Stimulated activated effector memory CD8-positive, alpha-beta T cell treated with anti-CD3 and anti-CD28 coated beads, Interleukin-12 subunit alpha, Interleukin-12 subunit beta, amount 100 ng/mL, for 72 hours (primary cell): ENCODE measurements around the gene PSMB3.

Experiments used
- ATAC-seq: fragments of 150-1000 bp; cut with Tn5 transposase; 2 replicates; pipeline ENCODE4 v1.10.0; 2021
- DNase-seq, 2 donors: peaks; one replicate each; pipeline ENCODE4 v3.0.0; 2021 to 2022; ENCODE audit warnings: low spot score in 2 of 2
- H3K27ac Mint-ChIP-seq: one replicate; pipeline ENCODE4 v1.8.0; 2022; ENCODE audit warnings: mild to moderate bottlenecking, mixed read lengths
- H3K36me3 Mint-ChIP-seq: one replicate; pipeline ENCODE4 v1.8.0; 2022; ENCODE audit warnings: mild to moderate bottlenecking, mixed read lengths
- H3K4me1 Mint-ChIP-seq: one replicate; pipeline ENCODE4 v1.8.0; 2022; ENCODE audit warnings: mixed read lengths
- H3K4me3 Mint-ChIP-seq: one replicate; pipeline ENCODE4 v1.8.0; 2022; ENCODE audit warnings: mild to moderate bottlenecking, mixed read lengths
- H3K9me3 Mint-ChIP-seq: one replicate; pipeline ENCODE4 v1.8.0; 2022; ENCODE audit warnings: mixed read lengths

Gene PSMB3

DNA sequence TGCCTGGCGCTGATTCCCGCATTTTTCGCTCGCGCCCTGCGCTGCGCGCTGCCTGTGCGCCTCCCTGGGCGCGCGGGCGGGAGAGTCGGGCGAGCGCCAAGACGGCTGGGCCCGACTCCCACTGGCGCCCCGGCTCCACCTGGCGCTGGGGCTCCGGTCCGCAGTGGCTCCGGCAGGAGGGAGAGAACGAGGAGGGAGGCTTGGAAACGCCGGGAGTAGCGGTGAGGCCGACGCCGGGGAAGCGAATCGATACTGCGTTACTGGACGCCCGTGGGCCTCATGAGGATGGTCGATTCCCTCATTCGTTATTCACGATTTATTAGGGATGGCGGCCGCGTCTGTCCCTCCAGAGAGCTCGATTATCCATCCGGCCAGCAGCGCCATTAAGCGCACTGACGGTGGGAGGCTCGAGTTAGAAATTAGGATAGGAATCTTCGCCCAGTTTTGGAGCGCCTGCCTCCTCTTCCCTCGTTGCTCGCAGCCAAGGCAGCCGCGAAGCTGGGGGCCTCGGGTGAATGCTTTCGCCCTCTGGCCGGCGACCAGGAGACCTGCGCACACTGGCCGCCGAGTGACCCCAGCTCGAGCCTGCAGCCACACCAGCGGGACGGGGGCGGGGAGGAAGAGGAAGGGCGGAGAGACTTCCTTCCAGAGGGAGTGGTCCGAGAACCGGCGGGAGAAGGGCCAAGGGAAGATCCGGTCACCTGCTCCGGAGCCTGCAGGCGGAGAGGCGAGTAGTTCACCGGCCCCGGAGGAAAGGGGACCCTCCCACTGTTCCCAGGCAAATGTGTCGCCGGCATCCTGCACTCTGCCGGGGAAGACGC, 3.1 kb upstream of the PSMB3 start:
- H3K4me1 Mint-ChIP-seq: peaks cover 69% of the 10 kb centered on the region
- no peaks in the 10 kb centered on the region for H3K9me3 Mint-ChIP-seq
- H3K27ac Mint-ChIP-seq: no peak overlapping the region
- peaks cover 37% of the 10 kb centered on the region for H3K36me3 Mint-ChIP-seq
- H3K4me3 Mint-ChIP-seq: peak overlapping the region; percentile 85
- ATAC-seq (no peak), DNase-seq (peak in 1 of 2 donors; percentile 69)

DNA sequence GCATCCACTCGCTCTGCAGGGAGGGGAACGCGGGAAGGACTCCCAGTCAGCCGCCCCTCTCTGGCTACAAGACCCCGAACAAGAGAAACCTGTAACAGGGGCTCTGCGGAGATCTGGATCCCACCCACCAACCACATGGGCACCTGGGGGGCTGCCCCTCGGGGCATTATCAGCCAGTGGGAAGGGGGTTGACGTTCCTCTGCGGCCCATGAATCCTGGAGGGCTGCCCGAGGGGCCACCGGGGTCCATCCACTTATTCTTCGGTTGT, 2.6 kb upstream of the PSMB3 start:
- DNase-seq: no peak
- no peak overlapping the region for H3K27ac Mint-ChIP-seq
- H3K36me3 Mint-ChIP-seq: peaks cover 43% of the 10 kb centered on the region
- H3K9me3 Mint-ChIP-seq: no peaks in the 10 kb centered on the region
- peaks cover 73% of the 10 kb centered on the region for H3K4me1 Mint-ChIP-seq
- no peak for ATAC-seq
- H3K4me3 Mint-ChIP-seq: peak overlapping the region; percentile 85

DNA sequence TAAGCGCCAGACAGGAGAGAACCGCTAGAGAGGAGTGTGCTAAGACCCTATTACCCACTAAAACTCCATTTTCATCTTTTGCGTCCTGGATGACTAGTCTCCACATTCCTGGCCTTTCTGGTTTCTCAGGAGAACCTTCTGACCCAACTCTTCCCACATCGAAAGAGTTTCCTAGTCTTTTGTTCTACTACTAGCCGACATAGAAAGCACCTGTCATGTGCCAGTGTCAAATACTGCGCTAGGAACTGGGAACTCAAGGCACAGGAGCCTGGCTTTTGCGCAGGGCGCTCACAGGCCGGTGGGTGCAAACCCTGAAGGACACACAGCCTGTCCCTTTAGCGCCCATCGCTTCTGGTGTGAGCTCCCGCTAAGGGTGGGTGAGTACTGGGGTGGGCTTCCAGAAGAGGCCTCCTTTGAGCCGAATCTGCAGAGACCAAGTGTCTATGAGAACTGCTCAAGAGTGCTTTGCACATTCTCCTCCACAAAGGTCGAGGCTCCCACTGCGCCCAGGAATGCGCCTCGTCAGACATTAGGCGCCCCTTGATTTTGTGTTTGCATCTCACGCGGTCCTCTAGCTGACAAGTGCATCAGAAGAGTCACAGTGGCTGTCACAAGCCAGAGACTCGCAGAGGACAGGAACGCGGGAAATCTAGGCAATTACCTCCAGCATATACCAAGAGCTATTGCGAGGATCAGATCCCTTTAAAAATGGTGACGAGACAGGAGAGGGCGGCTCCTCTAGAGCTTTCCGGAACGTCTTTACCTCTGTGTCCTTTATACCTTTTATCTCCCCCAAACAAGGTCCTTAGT, 2.0 kb upstream of the PSMB3 start:
- H3K4me1 Mint-ChIP-seq: peaks cover 73% of the 10 kb centered on the region
- ATAC-seq: no peak

DNA sequence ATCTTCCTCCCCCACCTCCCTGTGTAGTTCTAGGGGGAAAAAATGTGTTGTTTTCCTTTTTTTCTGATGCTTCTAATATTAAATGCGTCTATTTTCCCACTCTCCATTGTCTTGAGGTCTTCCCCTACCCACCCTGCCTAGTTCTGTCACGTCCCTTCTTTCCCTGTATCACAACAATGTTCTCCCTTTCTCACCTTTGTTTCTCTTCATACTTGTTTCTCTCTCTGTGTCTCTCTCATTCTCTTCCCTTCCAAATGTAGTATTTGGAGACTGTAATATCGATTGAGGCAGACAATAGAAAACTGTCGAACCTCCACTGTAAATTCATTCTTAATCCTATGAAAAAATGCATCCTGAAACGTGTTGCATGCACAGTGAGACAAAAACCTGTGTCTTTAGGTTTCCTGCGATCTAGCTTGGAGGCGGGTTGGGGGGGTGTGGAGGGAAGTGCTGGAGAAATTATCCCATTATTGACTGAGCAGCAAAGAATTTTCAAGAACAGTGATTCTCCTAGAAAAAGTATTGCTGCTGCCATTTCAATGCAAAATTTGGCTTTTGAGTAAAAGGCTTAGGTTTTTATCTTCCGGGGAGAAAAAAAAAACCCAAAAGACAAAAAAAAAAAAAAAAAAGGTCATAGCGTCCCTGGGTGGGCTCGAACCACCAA, 1.3 kb upstream of the PSMB3 start:
- peak overlapping the region; percentile 85 for H3K4me3 Mint-ChIP-seq
- peak overlapping the region; percentile 96 for H3K27ac Mint-ChIP-seq
- H3K4me1 Mint-ChIP-seq: peaks cover 67% of the 10 kb centered on the region
- H3K9me3 Mint-ChIP-seq: no peaks in the 10 kb centered on the region
- DNase-seq (no peak), ATAC-seq (no peak)
- peaks cover 56% of the 10 kb centered on the region for H3K36me3 Mint-ChIP-seq

More for the DNA sequence above, 2.0 kb upstream of the PSMB3 start:
- Mint-ChIP-seq H3K36me3 (peaks cover 48% of the 10 kb centered on the region), H3K9me3 (no peaks in the 10 kb centered on the region), H3K4me3 (peak overlapping the region; percentile 85), H3K27ac (peak overlapping the region; percentile 96)
- DNase-seq: no peak

DNA sequence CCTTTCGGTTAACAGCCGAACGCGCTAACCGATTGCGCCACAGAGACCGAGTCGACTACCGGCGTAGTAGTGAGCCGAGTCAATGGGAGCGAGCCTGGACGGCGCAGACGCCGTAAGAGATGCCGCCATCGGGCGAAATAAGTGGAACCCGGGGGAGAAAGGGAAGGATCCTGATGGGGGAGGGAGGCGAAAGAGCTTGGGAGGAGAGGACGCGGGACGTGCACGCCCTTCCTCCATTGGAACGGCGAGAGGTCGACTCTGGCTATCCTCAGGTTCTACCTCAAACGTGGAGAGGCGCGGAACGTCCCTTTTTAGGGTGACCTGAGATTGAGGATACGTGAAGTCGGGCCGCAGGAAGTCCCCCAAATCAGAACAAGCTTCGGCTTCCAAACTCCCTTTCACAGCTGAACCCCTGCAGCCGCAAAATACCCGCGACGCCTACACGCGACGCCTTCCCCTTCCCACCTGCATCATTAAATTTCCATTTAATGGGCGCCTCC, 683 bp upstream of the PSMB3 start:
- Mint-ChIP-seq H3K36me3 (peaks cover 61% of the 10 kb centered on the region), H3K4me3 (peak overlapping the region; percentile 85), H3K4me1 (peaks cover 61% of the 10 kb centered on the region), H3K27ac (peak overlapping the region; percentile 96), H3K9me3 (no peaks in the 10 kb centered on the region)
- DNase-seq (peak; percentile 88 to 97), ATAC-seq (peak; percentile 58)

DNA sequence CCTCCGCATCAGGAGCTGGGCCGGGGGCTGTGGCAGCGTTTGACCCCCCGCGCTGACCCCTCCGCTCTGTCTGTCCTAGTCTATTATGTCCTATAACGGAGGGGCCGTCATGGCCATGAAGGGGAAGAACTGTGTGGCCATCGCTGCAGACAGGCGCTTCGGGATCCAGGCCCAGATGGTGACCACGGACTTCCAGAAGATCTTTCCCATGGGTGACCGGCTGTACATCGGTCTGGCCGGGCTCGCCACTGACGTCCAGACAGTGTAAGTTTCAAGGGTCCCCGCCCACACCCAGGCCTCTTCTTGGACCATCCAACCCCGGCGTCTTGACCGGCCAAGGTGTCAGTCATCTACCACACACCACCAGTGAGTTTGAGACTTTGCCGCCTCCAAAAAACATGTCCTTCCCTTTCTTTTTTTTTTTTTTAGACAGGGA, 548 bp downstream of the PSMB3 start:
- peaks cover 74% of the 10 kb centered on the region for H3K36me3 Mint-ChIP-seq
- peak overlapping the region; percentile 85 for H3K4me3 Mint-ChIP-seq
- no peaks in the 10 kb centered on the region for H3K9me3 Mint-ChIP-seq
- no peak for DNase-seq
- no peak for ATAC-seq
- peak overlapping the region; percentile 96 for H3K27ac Mint-ChIP-seq
- peaks cover 53% of the 10 kb centered on the region for H3K4me1 Mint-ChIP-seq

DNA sequence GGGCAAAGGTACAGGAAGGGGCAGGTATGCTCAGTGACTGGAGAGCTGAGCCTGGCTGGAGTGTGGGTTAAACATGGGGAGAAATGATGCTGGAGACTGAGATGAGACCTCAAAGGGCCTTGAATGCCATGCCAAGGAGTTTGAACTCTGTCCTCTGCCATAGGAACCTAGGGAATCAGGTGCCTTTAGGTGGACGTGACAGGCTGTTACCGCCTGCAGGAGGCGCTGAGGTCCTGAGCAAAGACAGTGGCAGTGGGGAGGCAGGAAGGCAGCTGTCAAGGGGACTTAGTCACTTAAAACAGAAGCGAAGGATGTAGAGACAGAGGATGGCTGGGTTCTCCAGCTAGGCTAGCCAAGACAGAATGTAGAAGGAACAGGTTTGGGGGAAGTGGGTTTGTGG, 9.1 kb downstream of the PSMB3 start:
- peaks cover 100% of the 10 kb centered on the region for H3K36me3 Mint-ChIP-seq

DNA sequence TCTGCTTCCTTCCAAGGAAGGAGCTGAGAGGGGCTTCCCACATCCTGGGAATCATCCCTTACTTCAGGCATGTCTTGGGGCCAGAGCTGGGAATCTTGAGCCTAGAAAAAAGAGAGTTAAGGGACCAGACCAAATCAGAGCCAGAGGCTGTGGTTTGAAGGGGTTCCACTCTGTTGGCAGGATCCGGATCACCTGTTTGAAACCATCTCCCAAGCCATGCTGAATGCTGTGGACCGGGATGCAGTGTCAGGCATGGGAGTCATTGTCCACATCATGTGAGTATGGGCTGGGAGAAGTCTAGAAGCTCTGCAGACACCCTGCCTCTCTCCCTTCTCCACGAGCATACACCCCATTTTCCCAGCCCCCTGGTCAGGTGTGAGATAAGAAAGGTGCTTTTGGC, 9.7 kb downstream of the PSMB3 start:
- peak overlapping the region; percentile 89 for H3K27ac Mint-ChIP-seq
- H3K4me1 Mint-ChIP-seq: peaks cover 22% of the 10 kb centered on the region
- H3K36me3 Mint-ChIP-seq: peaks cover 100% of the 10 kb centered on the region
- DNase-seq (no peak), ATAC-seq (no peak)
- no peak overlapping the region for H3K4me3 Mint-ChIP-seq
- H3K9me3 Mint-ChIP-seq: no peaks in the 10 kb centered on the region

More for the DNA sequence above, 9.1 kb downstream of the PSMB3 start:
- H3K27ac Mint-ChIP-seq: peak overlapping the region; percentile 89
- ATAC-seq (peak; percentile 60), DNase-seq (no peak)
- peaks cover 22% of the 10 kb centered on the region for H3K4me1 Mint-ChIP-seq
- no peak overlapping the region for H3K4me3 Mint-ChIP-seq
- no peaks in the 10 kb centered on the region for H3K9me3 Mint-ChIP-seq

DNA sequence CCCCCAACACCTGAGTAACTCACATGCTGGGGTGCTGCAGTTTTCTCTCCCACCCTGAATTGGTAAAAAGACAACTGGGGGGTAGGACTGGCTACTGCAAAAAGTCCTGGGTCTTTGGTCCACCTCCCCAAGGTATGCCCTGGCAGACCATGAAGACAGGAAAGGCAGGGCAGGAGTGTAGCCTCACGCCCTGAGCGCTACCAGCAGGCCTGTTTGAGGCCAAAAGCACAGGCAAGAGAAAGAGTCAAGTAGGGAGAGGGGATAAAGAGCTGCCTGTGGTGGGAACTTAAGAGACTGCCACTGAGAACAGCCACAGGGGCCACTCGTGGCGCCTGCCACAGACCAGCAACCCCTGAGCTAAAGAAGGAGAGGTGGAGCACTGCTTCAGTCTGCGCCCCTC, 13.8 kb downstream of the PSMB3 start:
- peaks cover 12% of the 10 kb centered on the region for H3K4me1 Mint-ChIP-seq
- H3K27ac Mint-ChIP-seq: peak overlapping the region; percentile 54

DNA sequence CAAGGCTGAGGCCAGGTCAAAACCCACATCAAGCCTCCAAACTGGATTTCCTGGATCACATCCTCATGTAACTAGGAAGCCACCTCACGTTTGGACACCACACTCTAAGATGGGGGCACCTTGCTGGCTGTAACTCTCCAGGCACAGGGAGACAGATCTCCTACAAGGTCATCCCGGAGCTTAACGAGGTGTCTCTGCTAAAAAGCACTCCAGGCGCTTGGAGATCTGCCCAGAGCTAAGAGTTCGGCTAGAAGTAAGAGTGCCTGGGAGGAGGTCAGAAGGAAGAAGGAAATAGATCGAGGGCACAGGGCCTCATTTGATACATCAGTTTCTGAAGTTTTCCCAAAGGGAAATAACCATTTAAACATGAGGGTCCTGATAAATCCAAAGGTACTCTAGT, 15.9 kb downstream of the PSMB3 start:
- Mint-ChIP-seq H3K9me3 (no peaks in the 10 kb centered on the region), H3K36me3 (peaks cover 93% of the 10 kb centered on the region), H3K27ac (peak overlapping the region; percentile 71), H3K4me3 (no peak overlapping the region), H3K4me1 (peaks cover 6% of the 10 kb centered on the region)
- ATAC-seq (no peak), DNase-seq (no peak)

More for the DNA sequence above, 13.8 kb downstream of the PSMB3 start:
- Mint-ChIP-seq H3K36me3 (peaks cover 94% of the 10 kb centered on the region), H3K9me3 (no peaks in the 10 kb centered on the region), H3K4me3 (no peak overlapping the region)
- DNase-seq: no peak
- ATAC-seq: no peak

DNA sequence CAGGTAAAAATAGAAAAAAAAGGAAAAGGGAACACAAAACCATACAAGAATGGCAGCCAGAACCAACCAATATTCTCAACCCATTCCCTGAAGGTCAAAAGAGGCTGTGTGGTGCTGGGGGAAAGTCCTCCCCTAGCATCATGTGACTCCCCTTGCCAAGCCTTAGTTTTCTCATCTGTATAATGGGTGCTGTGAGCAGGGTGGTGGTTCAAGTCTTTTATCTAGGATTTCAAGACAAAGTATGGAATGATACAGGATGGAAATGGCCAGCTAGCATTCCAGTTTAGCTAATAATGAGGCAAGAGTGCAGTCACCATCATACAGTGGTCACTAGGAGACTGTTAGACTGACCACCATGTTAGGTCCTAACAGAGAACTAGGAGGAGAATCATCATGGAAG, 20.7 kb downstream of the PSMB3 start:
- no peak for ATAC-seq
- H3K27ac Mint-ChIP-seq: no peak overlapping the region
- H3K4me3 Mint-ChIP-seq: no peak overlapping the region
- no peaks in the 10 kb centered on the region for H3K9me3 Mint-ChIP-seq
- no peaks in the 10 kb centered on the region for H3K4me1 Mint-ChIP-seq
- peaks cover 93% of the 10 kb centered on the region for H3K36me3 Mint-ChIP-seq
- DNase-seq: no peak

DNA sequence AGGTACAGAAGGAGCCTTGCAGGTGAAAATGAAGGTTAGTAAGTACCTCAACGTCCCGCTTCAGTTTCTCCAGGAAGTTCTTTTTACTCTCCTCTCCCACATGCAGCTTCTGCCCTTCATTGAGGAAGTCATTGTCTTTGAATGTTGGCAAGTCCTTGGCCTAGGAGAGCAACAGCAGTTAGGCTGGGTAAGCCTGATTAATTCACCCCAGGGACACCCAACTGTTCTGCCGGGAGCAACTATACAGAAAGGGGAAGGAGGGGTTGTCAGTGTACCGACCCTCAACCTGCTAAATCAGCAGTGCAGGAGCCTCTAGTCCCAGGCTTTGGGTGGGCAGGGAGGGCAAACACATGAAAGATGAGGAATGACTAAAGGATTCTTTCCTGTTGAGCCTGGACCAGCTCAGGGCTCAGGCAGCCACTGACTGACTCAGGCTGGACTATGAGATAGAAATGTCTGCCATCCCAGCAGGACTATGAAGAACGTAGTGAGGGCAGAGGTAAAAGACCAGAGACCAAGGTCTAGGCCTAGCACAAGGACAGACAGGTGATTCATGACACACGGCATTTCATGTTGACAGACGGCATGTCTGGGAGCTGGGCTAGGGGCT, 25.2 kb downstream of the PSMB3 start:
- H3K36me3 Mint-ChIP-seq: peaks cover 93% of the 10 kb centered on the region
- no peak for ATAC-seq
- H3K4me3 Mint-ChIP-seq: no peak overlapping the region
- no peaks in the 10 kb centered on the region for H3K9me3 Mint-ChIP-seq
- DNase-seq: no peak
- H3K4me1 Mint-ChIP-seq: no peaks in the 10 kb centered on the region
- H3K27ac Mint-ChIP-seq: peak overlapping the region; percentile 26

DNA sequence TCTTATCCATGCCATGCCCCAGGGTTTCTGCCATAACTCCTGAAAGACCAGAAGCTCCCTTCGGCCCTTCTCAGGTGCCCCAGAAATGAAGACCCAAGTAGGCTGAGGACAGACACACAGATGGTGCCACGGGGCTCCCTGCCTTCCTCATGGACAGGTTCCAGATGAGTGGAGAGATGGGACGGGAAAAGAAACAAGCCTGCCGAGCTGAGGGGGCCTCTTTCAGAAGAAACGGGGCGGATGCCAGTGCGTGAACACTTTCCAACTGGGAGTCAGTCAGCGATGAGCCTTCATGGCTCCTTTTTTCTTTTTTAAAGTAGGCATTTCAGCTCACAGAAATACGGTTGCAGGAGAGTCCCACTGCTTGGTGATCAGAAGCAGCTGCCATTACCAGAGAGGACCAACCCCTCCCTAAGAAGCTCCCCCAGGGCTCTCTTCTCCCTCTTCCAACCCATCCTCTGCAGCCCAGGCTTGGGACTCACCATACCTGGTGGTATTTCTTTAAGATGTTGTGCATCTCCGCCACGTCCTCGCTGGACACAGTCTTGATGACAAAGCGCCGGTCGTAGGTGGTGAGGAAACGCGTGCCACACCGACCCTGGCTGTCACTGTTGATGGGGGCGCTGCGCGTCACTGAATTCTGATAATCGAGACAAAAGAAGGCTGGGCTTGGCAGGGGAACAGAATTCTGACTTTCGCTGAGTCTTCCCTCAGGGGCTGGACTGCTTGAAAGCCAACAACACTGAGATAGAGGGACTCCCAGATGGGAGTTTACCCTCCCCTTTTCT, 27.6 kb downstream of the PSMB3 start:
- no peak overlapping the region for H3K27ac Mint-ChIP-seq
- no peaks in the 10 kb centered on the region for H3K4me1 Mint-ChIP-seq
- ATAC-seq (no peak), DNase-seq (no peak)
- H3K4me3 Mint-ChIP-seq: no peak overlapping the region
- peaks cover 93% of the 10 kb centered on the region for H3K36me3 Mint-ChIP-seq
- no peaks in the 10 kb centered on the region for H3K9me3 Mint-ChIP-seq

DNA sequence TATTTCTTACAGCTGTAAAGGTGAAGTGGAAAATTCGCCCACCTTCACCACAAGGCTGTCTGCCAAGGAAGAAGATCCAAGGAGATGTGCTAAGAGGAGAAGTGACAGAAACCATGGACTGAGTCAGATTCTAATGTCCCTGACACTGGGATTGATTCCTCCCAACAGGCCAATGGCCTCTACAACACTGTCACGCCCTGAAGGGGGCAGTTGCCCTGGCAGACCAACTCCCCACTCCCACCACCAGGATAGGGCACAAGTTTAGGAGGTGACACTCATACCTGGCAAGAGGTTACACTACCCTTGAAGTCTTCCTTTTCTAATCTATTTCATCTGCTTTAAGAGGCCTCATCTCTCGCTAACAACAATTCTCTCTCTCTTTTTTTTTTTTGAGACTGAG, 30.7 kb downstream of the PSMB3 start:
- Mint-ChIP-seq H3K9me3 (no peaks in the 10 kb centered on the region), H3K27ac (no peak overlapping the region), H3K36me3 (peaks cover 81% of the 10 kb centered on the region), H3K4me3 (no peak overlapping the region), H3K4me1 (peaks cover 6% of the 10 kb centered on the region)
- ATAC-seq (no peak), DNase-seq (no peak)
